Measurements from ENCODE around the gene TMEM176B.

- TF ChIP-seq CTCF (IDR thresholded peaks at IDR 0.05): no peak
- TF ChIP-seq POLR2AphosphoS5 (IDR thresholded peaks at IDR 0.05; ENCODE audit: low read depth, low read length): no peak
- TF ChIP-seq SIN3A (IDR thresholded peaks at IDR 0.05; ENCODE audit: borderline replicate concordance, insufficient read depth, low read depth, low read length): no peak
- TF ChIP-seq TCF7L2 (IDR thresholded peaks at IDR 0.05; ENCODE audit: low read depth, low read length): no peak
- TF ChIP-seq REST (IDR thresholded peaks at IDR 0.05; ENCODE audit: insufficient read depth in 1 of 2, low read depth in 2 of 2, low read length in 1 of 2): no peak
These were observed 54.3 kb downstream of the TMEM176B start for GRCh38 chr7:150745876-150746275.
